ENCODE results near the gene TMEM242.

The TMEM242 gene

GRCh38 chr6:157289764-157290163 is 33.6 kb downstream of the TMEM242 start:
- H3K4me3 ChIP-seq (ENCODE audit: low read depth, low read length), result no peak overlapping the region
- CTCF ChIA-PET, result interaction anchor here (1.0 kb wide), 1 partner anchor 15 kb away, joined by 3 read pairs; no protein-coding TSS in a partner anchor
- no peaks in the 10 kb centered on the region for H3K4me1 ChIP-seq (ENCODE audit: control insufficient read depth, insufficient read depth, low read length)
- H3K27ac ChIP-seq (ENCODE audit: extremely low read depth, low read depth, low read length), result no peak overlapping the region
- H3K9me3 ChIP-seq (ENCODE audit: control insufficient read depth, insufficient read depth, low read depth, low read length), result no peaks in the 10 kb centered on the region
- TF ChIP-seq ZNF555 (tag by site-specific recombination; conservative IDR thresholded peaks at IDR 0.05) (no peak), ZNF558 (tag by site-specific recombination; IDR thresholded peaks at IDR 0.05) (no peak), ZNF266 (tag by site-specific recombination; IDR thresholded peaks at IDR 0.05; ENCODE audit: low read depth) (no peak), ZNF580 (tag by site-specific recombination; IDR thresholded peaks at IDR 0.05) (no peak), ZNF362 (tag by site-specific recombination; IDR thresholded peaks at IDR 0.05) (no peak), ZNF707 (tag by site-specific recombination; IDR thresholded peaks at IDR 0.05) (no peak), MEIS1 (CRISPR knock-in tag; IDR thresholded peaks at IDR 0.05; ENCODE audit: borderline replicate concordance) (no peak), ZBTB48 (tag by site-specific recombination; IDR thresholded peaks at IDR 0.05) (no peak), ZNF626 (tag by site-specific recombination; IDR thresholded peaks at IDR 0.05) (no peak), PRDM1 (tag by site-specific recombination; IDR thresholded peaks at IDR 0.05) (no peak), ZNF76 (tag by site-specific recombination; IDR thresholded peaks at IDR 0.05; ENCODE audit: borderline replicate concordance, low read depth) (no peak), ZNF292 (tag by site-specific recombination; IDR thresholded peaks at IDR 0.05; ENCODE audit: borderline replicate concordance, low read depth) (no peak)
- H3K36me3 ChIP-seq (ENCODE audit: control insufficient read depth in 2 of 2, insufficient read depth in 1 of 2, low read length in 2 of 2), result peaks cover 0 to 50% of the 10 kb centered on the region in 2 experiments; a peak in 1 of 3 replicates
- POLR2A ChIA-PET, result no interaction called here

- ChIA-PET POLR2A (no interaction called here), CTCF (interaction anchor here (0.6 to 1.3 kb wide), 2 partner anchors 13 to 920 kb away, joined by 3 to 10 read pairs; no protein-coding TSS in a partner anchor)
- peaks cover 0 to 50% of the 10 kb centered on the region in 2 experiments; a peak in 1 of 3 replicates for H3K36me3 ChIP-seq (ENCODE audit: control insufficient read depth in 2 of 2, insufficient read depth in 1 of 2, low read length in 2 of 2)
Measured at GRCh38 chr6:157288575-157288974, 34.7 kb downstream of the TMEM242 start.

More at GRCh38 chr6:157288575-157288974, 34.7 kb downstream of the TMEM242 start:
- H3K9me3 ChIP-seq (ENCODE audit: control insufficient read depth, insufficient read depth, low read depth, low read length), result no peaks in the 10 kb centered on the region
- TF ChIP-seq INSM2 (tag by site-specific recombination; IDR thresholded peaks at IDR 0.05) (no peak), ZNF292 (tag by site-specific recombination; IDR thresholded peaks at IDR 0.05; ENCODE audit: borderline replicate concordance, low read depth) (no peak), ZNF302 (tag by site-specific recombination; IDR thresholded peaks at IDR 0.05; ENCODE audit: low read depth) (no peak), ZNF146 (tag by site-specific recombination; IDR thresholded peaks at IDR 0.05) (no peak), ZIC2 (tag by site-specific recombination; IDR thresholded peaks at IDR 0.05) (no peak), ZNF560 (tag by site-specific recombination; IDR thresholded peaks at IDR 0.05; ENCODE audit: borderline replicate concordance) (no peak), ZNF341 (tag by site-specific recombination; IDR thresholded peaks at IDR 0.05; ENCODE audit: low read depth) (no peak), ZNF830 (tag by site-specific recombination; IDR thresholded peaks at IDR 0.05; ENCODE audit: low read depth) (no peak), ZNF530 (tag by site-specific recombination; IDR thresholded peaks at IDR 0.05; ENCODE audit: low read depth) (no peak), ZNF26 (tag by site-specific recombination; IDR thresholded peaks at IDR 0.05) (no peak), YY1 (tag by site-specific recombination; IDR thresholded peaks at IDR 0.05) (no peak), ZNF394 (tag by site-specific recombination; IDR thresholded peaks at IDR 0.05; ENCODE audit: borderline replicate concordance) (no peak), ZNF837 (tag by site-specific recombination; IDR thresholded peaks at IDR 0.05) (no peak), ZFHX2 (tag by site-specific recombination; conservative IDR thresholded peaks at IDR 0.05) (no peak), IKZF3 (tag by site-specific recombination; IDR thresholded peaks at IDR 0.05) (no peak), ZNF311 (tag by site-specific recombination; IDR thresholded peaks at IDR 0.05; ENCODE audit: borderline replicate concordance) (no peak), ZNF777 (tag by site-specific recombination; IDR thresholded peaks at IDR 0.05; ENCODE audit: borderline replicate concordance) (no peak)
- no peak overlapping the region for H3K27ac ChIP-seq (ENCODE audit: extremely low read depth, low read depth, low read length)
- H3K4me1 ChIP-seq (ENCODE audit: control insufficient read depth, insufficient read depth, low read length), result no peaks in the 10 kb centered on the region
- H3K4me3 ChIP-seq (ENCODE audit: low read depth, low read length), result no peak overlapping the region
